Activated T-cell treated with anti-CD3 and anti-CD28 coated beads, Interleukin-2, amount 50 U/mL, for 4 hours (primary cell): ENCODE data around the gene TMEM156. TPM values are rescaled to one million over a fixed set of nuclear protein-coding genes. Genes with fewer than 3 reads are reported as not detected.

Experiments used
- ATAC-seq, 2 donors: fragments of 200-7000 bp; cut with Tn5 transposase; one replicate each; pipeline ENCODE4 v1.10.0; 2021
- DNase-seq: peaks from one replicate; pipeline ENCODE4 v3.0.0-alpha.2; 2020
- H3K27me3 Mint-ChIP-seq: one replicate; pipeline ENCODE4 v1.8.0; 2021; ENCODE audit warnings: low read depth, mixed read lengths
- H3K36me3 Mint-ChIP-seq: one replicate; pipeline ENCODE4 v1.8.0; 2022; ENCODE audit warnings: mixed read lengths; ENCODE audit not compliant: insufficient read depth
- H3K4me1 Mint-ChIP-seq: one replicate; pipeline ENCODE4 v1.8.0; 2021; ENCODE audit warnings: low read depth, mixed read lengths
- H3K4me3 Mint-ChIP-seq: one replicate; pipeline ENCODE4 v1.8.0; 2021; ENCODE audit warnings: mild to moderate bottlenecking, moderate library complexity, mixed read lengths
- H3K9me3 Mint-ChIP-seq: one replicate; pipeline ENCODE4 v1.8.0; 2021; ENCODE audit warnings: mixed read lengths
- total RNA-seq, 3 donors: library from RNA; stranded (reverse); gene quantifications; one replicate each; pipeline ENCODE4 v1.2.1, GENCODE V29; 2021

Gene TMEM156
- total RNA-seq, 3 donors from 2014 or later, result 4.1 to 5.3 (median 4.9) TPM

DNA sequence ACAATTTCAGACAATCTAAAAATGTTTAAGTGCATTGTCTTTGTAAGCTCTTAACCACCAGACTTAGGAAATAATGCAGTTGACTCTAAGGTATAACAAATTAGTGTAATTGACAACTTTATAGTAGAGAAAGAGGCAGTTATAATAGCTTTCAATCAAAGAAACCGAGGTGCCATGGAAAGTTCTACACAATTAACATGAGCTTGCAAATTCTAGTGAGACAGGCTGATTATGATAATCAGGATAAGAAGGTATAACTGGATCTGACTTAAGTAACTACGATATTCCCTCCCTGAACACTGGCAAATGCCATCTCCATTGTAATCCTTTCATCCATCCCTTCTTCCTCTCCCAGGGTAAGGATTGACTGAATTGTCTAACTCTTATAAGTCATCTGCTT lies 18.4 kb upstream of the TMEM156 start:
- Mint-ChIP-seq H3K4me3 (no peak overlapping the region), H3K4me1 (peaks cover 50% of the 10 kb centered on the region), H3K36me3 (peaks cover 2% of the 10 kb centered on the region), H3K27me3 (no peaks in the 10 kb centered on the region), H3K9me3 (no peaks in the 10 kb centered on the region)
- DNase-seq, result no peak
- ATAC-seq, result no peak

DNA sequence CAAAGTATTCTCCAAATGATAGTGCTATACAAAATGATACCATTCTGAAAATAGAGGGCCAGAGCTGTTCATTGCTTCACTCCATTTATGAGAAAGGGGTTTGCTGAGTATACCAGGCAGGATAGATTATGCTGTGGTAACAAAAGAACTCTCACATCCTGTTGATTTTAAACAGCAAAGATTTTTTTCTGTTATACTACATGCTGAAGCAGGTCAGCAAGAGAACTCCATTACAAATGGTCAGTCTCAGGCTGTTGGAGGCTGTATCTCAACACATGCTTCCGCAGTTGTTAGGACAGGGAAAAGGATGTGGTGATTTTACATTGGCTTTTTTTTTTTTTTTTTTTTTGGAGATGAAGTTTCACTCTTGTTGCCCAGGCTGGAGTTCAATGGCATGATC lies 16.1 kb upstream of the TMEM156 start:
- Mint-ChIP-seq H3K27me3 (no peaks in the 10 kb centered on the region), H3K4me1 (peaks cover 56% of the 10 kb centered on the region), H3K36me3 (peaks cover 2% of the 10 kb centered on the region), H3K4me3 (no peak overlapping the region), H3K9me3 (no peaks in the 10 kb centered on the region)
- ATAC-seq (no peak), DNase-seq (no peak)

DNA sequence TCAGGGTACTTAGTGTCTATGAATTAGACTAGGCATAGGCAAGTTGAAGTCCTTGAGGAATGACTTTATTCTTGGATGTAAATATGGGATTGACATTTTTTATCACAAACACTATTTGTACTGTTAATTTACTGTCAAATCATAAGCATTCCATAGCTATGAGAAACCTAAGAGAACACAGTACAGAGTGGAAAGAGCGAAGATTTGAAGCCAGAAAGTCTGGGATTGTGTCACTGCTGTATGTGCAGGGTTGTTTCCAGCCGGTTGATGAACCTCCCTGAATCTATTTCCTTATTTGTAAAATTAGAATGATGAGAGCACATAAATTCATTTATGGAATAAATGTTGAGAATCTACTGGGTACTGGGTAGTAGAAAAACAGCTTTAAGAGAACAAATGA lies 15.5 kb upstream of the TMEM156 start:
- Mint-ChIP-seq H3K4me1 (peaks cover 56% of the 10 kb centered on the region), H3K4me3 (peak overlapping the region; percentile 21), H3K27me3 (no peaks in the 10 kb centered on the region), H3K36me3 (peaks cover 2% of the 10 kb centered on the region), H3K9me3 (no peaks in the 10 kb centered on the region)
- DNase-seq, result no peak
- ATAC-seq, result no peak

DNA sequence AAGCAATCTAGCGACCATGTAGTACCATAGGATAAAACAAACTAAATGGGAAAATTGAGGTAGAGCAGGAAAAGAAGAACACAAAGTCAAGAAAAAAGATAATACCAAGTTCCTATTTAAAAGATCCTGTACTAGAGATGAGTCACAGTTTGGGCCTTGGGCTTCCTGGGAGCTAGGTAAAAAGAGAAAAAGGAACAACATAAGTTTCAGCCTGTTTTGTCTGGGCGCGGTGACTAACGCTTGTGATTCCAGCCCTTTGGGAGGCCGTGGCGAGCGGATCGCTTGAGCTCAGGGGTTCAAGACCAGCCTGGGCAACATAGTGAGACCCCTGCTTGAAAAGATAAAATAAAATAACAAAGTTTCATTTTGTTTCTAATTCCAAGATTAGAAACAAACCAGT lies 14.0 kb upstream of the TMEM156 start:
- Mint-ChIP-seq H3K9me3 (no peaks in the 10 kb centered on the region), H3K27me3 (no peaks in the 10 kb centered on the region), H3K4me1 (peaks cover 58% of the 10 kb centered on the region), H3K4me3 (peak overlapping the region; percentile 92), H3K36me3 (peaks cover 2% of the 10 kb centered on the region)
- DNase-seq, result no peak
- no peak for ATAC-seq

DNA sequence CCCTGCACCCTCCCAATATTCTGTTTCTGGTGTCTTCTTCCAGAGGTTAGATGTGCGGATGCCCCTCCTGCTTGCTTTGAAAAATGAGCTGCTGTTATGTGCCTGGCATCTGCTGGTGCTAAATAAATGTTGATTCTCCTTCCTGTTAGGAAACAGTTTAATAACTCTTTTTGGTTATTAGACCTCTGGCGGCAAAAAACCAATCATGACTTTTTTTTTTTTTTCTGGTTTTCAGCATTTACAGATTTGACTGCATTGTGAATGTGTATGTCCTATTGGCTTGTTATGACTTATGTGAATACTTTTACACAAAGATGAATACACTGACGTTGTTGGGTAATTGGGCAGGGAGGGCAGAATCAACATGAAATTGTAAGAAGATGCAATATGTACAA lies 13.6 kb upstream of the TMEM156 start:
- DNase-seq (no peak), ATAC-seq (no peak)
- Mint-ChIP-seq H3K9me3 (no peaks in the 10 kb centered on the region), H3K4me3 (peak overlapping the region; percentile 92), H3K36me3 (peaks cover 1% of the 10 kb centered on the region), H3K4me1 (peaks cover 54% of the 10 kb centered on the region), H3K27me3 (no peaks in the 10 kb centered on the region)

DNA sequence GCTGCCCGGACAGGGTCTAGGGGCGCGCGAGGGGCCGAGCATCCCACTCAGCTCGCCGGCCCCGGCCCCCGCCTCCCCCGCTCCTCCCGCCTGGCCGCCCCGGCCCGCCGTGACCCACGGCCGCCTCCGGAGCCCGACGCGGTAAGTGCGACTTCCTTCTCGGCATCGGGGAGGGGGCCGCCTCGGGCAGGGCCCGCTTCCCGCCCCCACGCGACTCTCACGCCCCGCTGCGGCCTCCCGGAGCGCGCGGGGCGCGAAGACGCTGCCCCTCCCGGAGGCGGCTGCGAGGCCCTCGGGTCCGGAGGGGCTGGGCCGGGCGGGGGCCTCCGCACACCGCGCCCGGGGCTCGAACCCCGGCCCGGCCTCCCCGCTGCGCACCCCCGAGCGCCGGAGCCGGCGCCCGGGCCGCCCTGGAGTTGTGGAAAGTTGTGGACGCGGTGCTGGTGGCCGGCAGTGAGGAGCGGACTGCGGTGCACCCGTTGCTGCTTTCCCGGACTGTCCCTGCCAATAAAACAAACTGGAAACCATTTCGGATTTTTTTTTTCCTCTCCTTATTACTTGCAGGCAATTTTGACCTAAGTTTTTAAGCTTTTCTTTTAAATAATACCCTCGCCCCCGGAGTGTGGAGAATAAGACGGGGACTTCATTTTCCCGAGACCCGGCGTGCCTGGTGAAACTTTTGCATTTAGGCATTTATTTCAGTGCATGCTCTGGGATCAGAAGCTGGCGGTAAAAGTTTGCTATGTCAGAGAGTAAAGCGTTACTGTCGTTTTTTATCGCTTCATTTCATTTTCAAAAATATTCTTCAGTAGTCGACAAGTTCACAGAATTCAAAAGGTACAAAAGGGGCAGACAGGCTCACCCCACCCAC lies 13.0 kb upstream of the TMEM156 start:
- Mint-ChIP-seq H3K27me3 (no peaks in the 10 kb centered on the region), H3K9me3 (no peaks in the 10 kb centered on the region), H3K36me3 (no peaks in the 10 kb centered on the region), H3K4me1 (peaks cover 48% of the 10 kb centered on the region), H3K4me3 (peak overlapping the region; percentile 92)
- ATAC-seq, result peak; percentile 37 to 39
- DNase-seq, result peak; percentile 29

DNA sequence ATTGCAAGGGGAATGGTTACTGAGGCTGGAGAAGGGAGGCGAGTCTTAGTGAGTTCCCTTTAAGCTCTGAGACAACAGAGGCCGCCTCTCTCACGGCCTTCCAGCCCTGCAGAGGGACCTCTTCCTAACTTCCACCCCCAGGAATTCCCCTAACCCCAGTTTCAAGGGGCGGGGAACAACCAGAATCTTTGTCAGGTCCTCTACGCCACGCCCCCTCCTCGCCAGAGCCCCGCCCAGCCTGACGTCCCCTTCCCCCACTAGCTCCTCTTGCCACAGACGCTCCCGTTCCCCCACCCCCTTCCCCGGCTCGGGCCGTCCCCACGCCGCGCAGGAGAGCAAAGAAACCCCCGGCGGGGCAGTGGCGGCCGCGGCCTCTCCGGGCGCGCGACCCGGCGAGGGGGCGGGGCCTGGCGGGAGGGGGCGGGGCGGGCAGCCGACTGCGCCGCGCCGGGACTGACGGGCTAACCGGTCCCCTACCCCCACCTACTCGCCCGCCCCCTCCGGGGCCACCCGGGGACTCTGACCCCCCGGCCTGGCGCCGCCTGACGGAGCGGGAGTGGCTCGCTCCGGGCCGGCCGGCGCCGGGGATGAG lies 12.3 kb upstream of the TMEM156 start:
- peaks cover 48% of the 10 kb centered on the region for H3K4me1 Mint-ChIP-seq
- ATAC-seq (peak; percentile 82), DNase-seq (peak; percentile 97)
- H3K36me3 Mint-ChIP-seq, result no peaks in the 10 kb centered on the region
- no peaks in the 10 kb centered on the region for H3K27me3 Mint-ChIP-seq
- peak overlapping the region; percentile 79 for H3K4me3 Mint-ChIP-seq
- no peaks in the 10 kb centered on the region for H3K9me3 Mint-ChIP-seq

DNA sequence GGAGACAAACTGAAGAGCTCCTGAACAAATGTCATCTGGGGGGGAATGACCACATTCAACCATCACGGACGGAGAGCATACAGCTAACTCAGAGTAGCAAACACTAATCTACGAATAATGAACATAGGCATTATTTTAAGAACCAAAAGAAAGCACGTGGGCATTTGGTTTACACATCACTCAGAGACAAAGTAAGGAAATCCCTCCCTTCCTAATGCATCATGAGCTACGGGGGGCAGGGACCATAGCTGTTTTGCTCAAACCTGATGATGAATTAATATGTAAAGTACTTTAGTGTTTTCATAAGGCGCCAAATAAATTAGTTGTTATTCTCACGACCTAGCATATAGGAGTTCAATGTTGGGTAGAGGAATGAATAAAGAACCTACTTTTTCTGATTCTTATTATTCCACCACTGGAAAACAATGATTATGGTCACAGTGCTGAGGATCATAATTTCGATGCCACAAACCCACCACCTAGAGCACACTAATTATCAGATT lies 11.7 kb upstream of the TMEM156 start:
- no peak for DNase-seq
- Mint-ChIP-seq H3K36me3 (no peaks in the 10 kb centered on the region), H3K4me3 (peak overlapping the region; percentile 79), H3K27me3 (no peaks in the 10 kb centered on the region), H3K9me3 (no peaks in the 10 kb centered on the region), H3K4me1 (peaks cover 48% of the 10 kb centered on the region)
- peak; percentile 8 to 18 for ATAC-seq

DNA sequence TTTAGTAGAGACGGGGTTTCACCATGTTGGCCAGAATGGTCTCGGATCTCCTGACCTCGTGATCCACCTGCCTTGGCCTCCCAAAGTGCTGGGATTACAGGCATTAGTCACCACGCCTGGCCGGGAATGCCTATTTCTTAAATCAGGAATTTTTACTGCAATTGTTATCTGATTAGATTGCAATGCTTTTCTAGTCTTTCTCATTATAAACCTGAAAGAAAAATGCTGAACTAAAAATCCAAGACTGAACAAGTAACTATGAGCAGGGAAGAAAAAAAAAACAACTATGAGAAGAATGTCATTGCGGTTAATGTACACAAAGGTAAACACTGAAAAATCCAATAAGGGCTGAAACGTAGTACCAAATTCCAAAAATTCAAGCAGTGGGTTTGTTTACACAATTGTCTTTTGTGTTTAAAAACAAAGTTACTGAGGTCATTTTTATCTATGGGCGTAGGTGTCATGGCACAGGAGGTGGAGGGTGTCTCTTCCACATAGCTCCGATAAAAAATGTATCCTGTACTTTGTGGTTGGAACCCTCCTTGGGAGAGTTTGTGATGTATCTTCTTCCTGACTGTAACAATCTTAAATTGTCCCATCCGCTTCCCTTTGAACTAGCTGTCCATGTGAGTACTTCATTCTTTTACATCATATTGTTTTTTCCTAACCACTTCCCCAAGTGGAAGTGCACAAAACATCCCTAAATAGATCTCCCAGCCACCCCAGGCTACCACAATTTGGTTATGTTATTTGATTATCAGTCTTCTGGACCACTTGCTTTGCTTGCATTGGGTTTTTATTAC lies 11.1 kb upstream of the TMEM156 start:
- DNase-seq (no peak), ATAC-seq (no peak)
- Mint-ChIP-seq H3K4me1 (peaks cover 42% of the 10 kb centered on the region), H3K9me3 (no peaks in the 10 kb centered on the region), H3K4me3 (peak overlapping the region; percentile 79), H3K36me3 (no peaks in the 10 kb centered on the region), H3K27me3 (no peaks in the 10 kb centered on the region)

DNA sequence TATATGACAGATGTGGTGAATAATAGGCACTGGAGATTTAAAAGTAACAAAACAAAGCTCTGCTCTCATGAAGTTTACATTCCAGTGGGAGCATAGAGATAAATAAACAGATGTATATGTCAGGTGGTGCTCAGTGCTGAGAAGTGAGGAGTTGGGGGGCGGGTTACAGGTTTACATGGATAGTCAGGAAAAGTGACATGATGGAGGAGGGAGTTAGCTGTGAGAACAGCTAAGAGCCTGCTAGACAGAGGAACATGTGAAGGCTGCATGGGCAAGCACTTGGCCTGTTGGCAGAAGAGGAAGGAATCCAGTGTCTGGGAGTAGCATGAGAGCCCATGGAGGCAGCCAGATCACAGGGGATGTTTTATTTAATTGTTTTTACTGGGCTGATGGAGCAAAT lies 10.2 kb upstream of the TMEM156 start:
- H3K4me3 Mint-ChIP-seq, result peak overlapping the region; percentile 5

DNA sequence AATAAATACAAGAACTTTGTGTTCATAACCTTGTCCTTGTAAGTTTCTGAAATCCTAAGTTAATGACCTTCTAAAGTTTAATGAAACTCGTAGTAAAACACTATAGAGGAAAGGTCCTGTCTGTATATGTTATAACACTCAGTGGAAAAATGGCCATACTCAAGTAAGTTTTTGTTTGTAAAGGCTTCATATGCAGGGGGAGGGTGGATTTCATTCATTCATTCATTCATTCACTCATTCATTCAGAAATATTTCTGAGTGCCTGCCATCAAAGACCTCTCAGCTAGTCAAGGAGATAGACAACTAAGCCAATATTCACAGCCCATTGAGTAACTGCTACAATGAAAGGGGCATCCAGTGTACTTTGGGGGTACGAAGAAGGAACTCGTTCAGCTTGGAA lies 6.9 kb upstream of the TMEM156 start:
- no peaks in the 10 kb centered on the region for H3K27me3 Mint-ChIP-seq
- no peaks in the 10 kb centered on the region for H3K36me3 Mint-ChIP-seq

More for the DNA sequence above, 10.2 kb upstream of the TMEM156 start:
- H3K9me3 Mint-ChIP-seq, result no peaks in the 10 kb centered on the region
- H3K36me3 Mint-ChIP-seq, result no peaks in the 10 kb centered on the region
- DNase-seq (no peak), ATAC-seq (no peak)
- H3K4me1 Mint-ChIP-seq, result peaks cover 36% of the 10 kb centered on the region
- no peaks in the 10 kb centered on the region for H3K27me3 Mint-ChIP-seq

DNA sequence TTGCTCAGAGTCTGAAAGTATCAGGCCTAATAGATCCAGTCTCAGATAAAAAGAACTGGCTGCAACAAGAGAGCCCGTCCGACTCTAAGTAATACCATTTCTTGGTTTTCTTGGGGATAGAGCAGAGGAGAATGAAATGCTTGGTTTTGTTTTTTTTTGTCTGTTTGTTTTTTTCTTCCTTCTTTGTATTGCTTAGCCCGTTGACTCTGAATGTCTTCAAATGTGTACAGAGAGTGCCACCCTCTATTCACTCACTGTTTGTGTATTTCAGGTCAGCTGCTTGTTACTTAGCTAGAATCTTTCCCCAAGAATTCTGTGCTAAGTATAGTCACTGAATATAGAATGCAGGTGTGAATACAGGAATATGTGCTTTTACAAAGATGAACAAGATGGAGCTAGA lies 5.7 kb upstream of the TMEM156 start:
- peaks cover 19% of the 10 kb centered on the region for H3K4me1 Mint-ChIP-seq
- H3K9me3 Mint-ChIP-seq, result no peaks in the 10 kb centered on the region
- no peak for DNase-seq

More for the DNA sequence above, 6.9 kb upstream of the TMEM156 start:
- Mint-ChIP-seq H3K4me1 (peaks cover 22% of the 10 kb centered on the region), H3K9me3 (no peaks in the 10 kb centered on the region), H3K4me3 (no peak overlapping the region)
- ATAC-seq (no peak), DNase-seq (no peak)

DNA sequence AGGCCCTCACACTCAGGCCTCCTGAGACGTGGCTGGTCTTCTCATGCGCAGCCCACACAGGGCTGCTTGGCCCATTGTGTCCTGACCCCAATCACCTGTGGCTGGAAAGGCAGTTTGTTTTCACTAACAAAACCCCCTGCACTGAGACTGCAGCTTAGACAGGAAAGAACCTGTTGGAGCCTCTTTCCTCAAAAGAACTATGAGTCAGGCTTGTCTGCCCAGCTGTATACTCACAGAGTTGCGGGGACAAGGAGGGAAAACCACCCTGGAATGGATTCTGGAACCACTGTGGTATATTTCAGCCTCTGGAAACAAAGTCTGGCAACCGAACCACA lies 5.2 kb upstream of the TMEM156 start:
- no peak overlapping the region for H3K4me3 Mint-ChIP-seq
- peaks cover 24% of the 10 kb centered on the region for H3K4me1 Mint-ChIP-seq
- DNase-seq (no peak), ATAC-seq (no peak)
- H3K9me3 Mint-ChIP-seq, result no peaks in the 10 kb centered on the region
- no peaks in the 10 kb centered on the region for H3K36me3 Mint-ChIP-seq
- no peaks in the 10 kb centered on the region for H3K27me3 Mint-ChIP-seq

More for the DNA sequence above, 5.7 kb upstream of the TMEM156 start:
- Mint-ChIP-seq H3K27me3 (no peaks in the 10 kb centered on the region), H3K36me3 (no peaks in the 10 kb centered on the region), H3K4me3 (no peak overlapping the region)
- ATAC-seq, result no peak

DNA sequence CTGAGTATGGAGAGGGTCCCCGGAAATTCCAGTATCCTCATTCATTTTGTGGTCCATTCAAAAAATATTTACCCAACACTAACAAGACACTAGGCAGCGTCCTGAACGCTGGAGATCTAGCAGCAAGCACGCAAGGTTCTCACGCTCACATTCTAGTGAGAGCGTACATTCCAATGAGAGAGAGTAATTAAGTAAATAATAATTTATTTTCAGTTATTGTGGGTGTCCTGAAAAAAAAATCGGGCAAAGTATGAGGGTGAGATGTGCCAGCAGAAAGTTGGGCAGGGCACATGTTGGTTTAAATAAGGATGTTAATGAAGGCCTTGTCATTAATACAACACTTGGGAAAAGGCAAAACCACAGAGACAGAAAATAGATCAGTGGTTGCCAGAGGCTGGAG lies 4.0 kb upstream of the TMEM156 start:
- Mint-ChIP-seq H3K9me3 (no peaks in the 10 kb centered on the region), H3K4me1 (peaks cover 24% of the 10 kb centered on the region)
- no peak for ATAC-seq

More for the DNA sequence above, 4.0 kb upstream of the TMEM156 start:
- Mint-ChIP-seq H3K36me3 (no peaks in the 10 kb centered on the region), H3K4me3 (no peak overlapping the region), H3K27me3 (no peaks in the 10 kb centered on the region)
- no peak for DNase-seq
